ENCODE results near the gene CAVIN3. TPM values are rescaled to one million over a fixed set of nuclear protein-coding genes. Genes with fewer than 3 reads are reported as not detected.

Gene CAVIN3
- total RNA-seq, 4 donors from 2014 or later = 8.2 to 124 (median 31.0) TPM

DNA sequence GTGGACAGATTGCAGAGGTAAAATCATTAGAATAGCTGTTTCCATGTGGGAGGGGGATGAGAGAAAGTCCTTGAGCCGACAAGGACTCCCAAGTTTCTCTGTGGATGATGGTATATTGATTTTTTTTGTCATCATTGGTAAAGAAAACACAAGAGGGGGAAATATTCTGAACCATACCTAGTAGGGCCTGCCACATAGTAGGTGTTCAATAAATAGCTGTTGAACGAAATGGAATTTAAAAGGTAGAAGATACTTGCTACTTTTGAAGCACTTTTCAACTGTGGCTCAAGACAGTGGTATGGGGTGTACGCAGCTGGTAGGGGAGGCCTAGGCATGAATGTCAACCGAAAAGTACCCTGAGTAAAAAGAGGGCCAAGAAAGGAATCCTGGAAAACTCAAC, 2.1 kb downstream of the CAVIN3 start:
- intact Hi-C loops (cut with DNase I; ENCODE audit: low total_unique reads) = loop anchor here (5.0 kb wide), 1 partner anchor 414 kb away; no protein-coding TSS in a partner anchor
- TF ChIP-seq EP300 (IDR thresholded peaks at IDR 0.05; ENCODE audit: low read depth) (no peak), POLR2AphosphoS5 (IDR thresholded peaks at IDR 0.05) (no peak), POLR2A (IDR thresholded peaks at IDR 0.05) (no peak)
- TF ChIP-seq, protein P1, sequence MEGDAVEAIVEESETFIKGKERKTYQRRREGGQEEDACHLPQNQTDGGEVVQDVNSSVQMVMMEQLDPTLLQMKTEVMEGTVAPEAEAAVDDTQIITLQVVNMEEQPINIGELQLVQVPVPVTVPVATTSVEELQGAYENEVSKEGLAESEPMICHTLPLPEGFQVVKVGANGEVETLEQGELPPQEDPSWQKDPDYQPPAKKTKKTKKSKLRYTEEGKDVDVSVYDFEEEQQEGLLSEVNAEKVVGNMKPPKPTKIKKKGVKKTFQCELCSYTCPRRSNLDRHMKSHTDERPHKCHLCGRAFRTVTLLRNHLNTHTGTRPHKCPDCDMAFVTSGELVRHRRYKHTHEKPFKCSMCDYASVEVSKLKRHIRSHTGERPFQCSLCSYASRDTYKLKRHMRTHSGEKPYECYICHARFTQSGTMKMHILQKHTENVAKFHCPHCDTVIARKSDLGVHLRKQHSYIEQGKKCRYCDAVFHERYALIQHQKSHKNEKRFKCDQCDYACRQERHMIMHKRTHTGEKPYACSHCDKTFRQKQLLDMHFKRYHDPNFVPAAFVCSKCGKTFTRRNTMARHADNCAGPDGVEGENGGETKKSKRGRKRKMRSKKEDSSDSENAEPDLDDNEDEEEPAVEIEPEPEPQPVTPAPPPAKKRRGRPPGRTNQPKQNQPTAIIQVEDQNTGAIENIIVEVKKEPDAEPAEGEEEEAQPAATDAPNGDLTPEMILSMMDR (IDR thresholded peaks at IDR 0.05) = no peak
- H3K4me1 ChIP-seq = peaks cover 10 to 36% (median 26%) of the 10 kb centered on the region in 4 donors
- in situ Hi-C loops (cut with MboI; ENCODE audit: low pct_ligation_motif_present in 1 of 4, low pct_unique_long_range_greater_than_20kb in 1 of 4, low sequenced_read_pairs in 3 of 4) = loop anchor here in 1 of 4 donors (25.0 kb wide), 1 partner anchor 281 kb away; the partner anchor contains the start of gene OR56A1
- peak overlapping the region in 1 of 4 donors; percentile 59 for H3K4me3 ChIP-seq
- H3K36me3 ChIP-seq = no peaks in the 10 kb centered on the region
- no peaks in the 10 kb centered on the region for H3K9me3 ChIP-seq
- 76 to 79% methylated on average over 3 to 4 of the region's 4 CpGs for WGBS, 2 donors (ENCODE audit: low coverage in 1 of 2)
- peaks cover 5% of the 10 kb centered on the region for H3K27me3 ChIP-seq
- peak overlapping the region; percentile 90 to 96 (median 95) for H3K27ac ChIP-seq
- DNase-seq = no peak

- 0 to 3% methylated on average over 3 to 9 of the region's 10 CpGs for WGBS, 2 donors (ENCODE audit: low coverage in 1 of 2)
- Histone ChIP-seq H3K36me3 (no peaks in the 10 kb centered on the region), H3K4me1 (peaks cover 10 to 26% (median 18%) of the 10 kb centered on the region in 4 donors), H3K9me3 (no peaks in the 10 kb centered on the region), H3K27ac (no peak overlapping the region), H3K4me3 (no peak overlapping the region), H3K27me3 (peaks cover 5% of the 10 kb centered on the region)
- in situ Hi-C loops (cut with MboI; ENCODE audit: low pct_ligation_motif_present in 1 of 4, low pct_unique_long_range_greater_than_20kb in 1 of 4, low sequenced_read_pairs in 3 of 4) = loop anchor here in 1 of 4 donors (25.0 kb wide), 1 partner anchor 279 kb away; the partner anchor contains the start of gene OR56A1
- intact Hi-C loops (cut with DNase I; ENCODE audit: low total_unique reads) = loop anchor here (5.0 kb wide), 1 partner anchor 416 kb away; no protein-coding TSS in a partner anchor
- TF ChIP-seq, protein P1 (IDR thresholded peaks at IDR 0.05) = peak; percentile 69 to 83 (median 75)
- no peak for TF ChIP-seq POLR2AphosphoS5 (IDR thresholded peaks at IDR 0.05)
- peak; percentile 45 for DNase-seq
Observed at GRCh38 chr11:6315811-6316425, 4.4 kb downstream of the CAVIN3 start.

DNA sequence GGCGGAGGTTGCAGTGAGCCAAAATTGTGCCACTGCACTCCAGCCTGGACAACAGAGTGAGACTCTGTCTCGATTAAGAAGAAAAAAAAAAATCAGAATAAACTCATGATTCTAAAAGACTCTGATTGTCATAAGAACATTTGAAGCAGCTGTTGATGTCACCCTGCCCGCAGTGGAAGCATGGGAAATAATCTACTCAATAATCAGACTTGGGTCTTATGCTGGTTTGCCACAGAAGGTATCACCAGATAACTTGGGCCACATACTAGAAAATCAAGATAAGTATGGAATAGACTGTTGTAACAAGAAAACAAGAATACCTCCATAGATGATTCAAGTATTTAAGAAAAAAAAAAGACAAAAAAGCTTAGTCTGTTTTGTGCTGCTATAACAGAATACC, 8.2 kb downstream of the CAVIN3 start:
- H3K27ac ChIP-seq = no peak overlapping the region
- intact Hi-C loops (cut with DNase I; ENCODE audit: low total_unique reads) (no loop called here), in situ Hi-C loops (cut with MboI; ENCODE audit: low pct_ligation_motif_present in 1 of 4, low pct_unique_long_range_greater_than_20kb in 1 of 4, low sequenced_read_pairs in 3 of 4) (loop anchor here in 1 of 4 donors (25.0 kb wide), 1 partner anchor 275 kb away; the partner anchor contains the start of gene OR56A1)
- DNase-seq = no peak
- peaks cover 3% of the 10 kb centered on the region for H3K27me3 ChIP-seq
- H3K36me3 ChIP-seq = no peaks in the 10 kb centered on the region
- 92 to 100% methylated on average over 3 of the region's 3 CpGs for WGBS, 2 donors (ENCODE audit: low coverage in 1 of 2)
- H3K9me3 ChIP-seq = no peaks in the 10 kb centered on the region
- peaks cover 0 to 5% (median 0%) of the 10 kb centered on the region in 4 donors for H3K4me1 ChIP-seq
- TF ChIP-seq EP300 (IDR thresholded peaks at IDR 0.05; ENCODE audit: low read depth) (no peak), POLR2AphosphoS5 (IDR thresholded peaks at IDR 0.05) (no peak), POLR2A (IDR thresholded peaks at IDR 0.05) (no peak)
- TF ChIP-seq, protein P1 (IDR thresholded peaks at IDR 0.05) = no peak
- no peak overlapping the region for H3K4me3 ChIP-seq

GRCh38 chr11:6307876-6308275, 12.4 kb downstream of the CAVIN3 start:
- H3K4me3 ChIP-seq = no peak overlapping the region
- H3K9me3 ChIP-seq = no peaks in the 10 kb centered on the region
- H3K36me3 ChIP-seq = no peaks in the 10 kb centered on the region
- in situ Hi-C loops (cut with MboI; ENCODE audit: low pct_ligation_motif_present in 1 of 4, low pct_unique_long_range_greater_than_20kb in 1 of 4, low sequenced_read_pairs in 3 of 4) (loop anchor here in 1 of 4 donors (25.0 kb wide), 1 partner anchor 271 kb away; the partner anchor contains the start of gene OR56A1), intact Hi-C loops (cut with DNase I; ENCODE audit: low total_unique reads) (loop anchor here (2.0 kb wide), 1 partner anchor 49 kb away; no protein-coding TSS in a partner anchor)
- no peak for DNase-seq
- no peak for TF ChIP-seq POLR2A (IDR thresholded peaks at IDR 0.05)
- TF ChIP-seq, protein P1 (IDR thresholded peaks at IDR 0.05) = no peak
- no peak for TF ChIP-seq POLR2AphosphoS5 (IDR thresholded peaks at IDR 0.05)
- no peak for TF ChIP-seq EP300 (IDR thresholded peaks at IDR 0.05; ENCODE audit: low read depth)
- H3K4me1 ChIP-seq = no peaks in the 10 kb centered on the region
- peaks cover 14% of the 10 kb centered on the region for H3K27me3 ChIP-seq
- 75 to 79% methylated on average over 6 to 8 of the region's 8 CpGs for WGBS, 2 donors (ENCODE audit: low coverage in 1 of 2)
- no peak overlapping the region for H3K27ac ChIP-seq
